KOPT-K1 (cell line): ENCODE data around the gene TNS4.

Source experiments
- H3K27ac ChIP-seq: fragments of 200-600 bp; sonication (generic); 2 replicates; pipeline ENCODE4 v1.5.1; 2016; ENCODE audit warnings: antibody characterized with exemption, mild to moderate bottlenecking, low read depth, low read length; ENCODE audit not compliant: poor library complexity, severe bottlenecking
- H3K36me3 ChIP-seq: fragments of 200-600 bp; sonication (generic); 2 replicates; pipeline ENCODE4 v1.5.1; 2017; ENCODE audit warnings: antibody characterized with exemption, mild to moderate bottlenecking, low read length, moderate library complexity; ENCODE audit not compliant: insufficient read depth
- H3K9me3 ChIP-seq: fragments of 200-600 bp; sonication (generic); 2 replicates; pipeline ENCODE4 v1.5.1; 2017; ENCODE audit warnings: antibody characterized with exemption, low read length, mild to moderate bottlenecking; ENCODE audit not compliant: insufficient read depth, poor library complexity, severe bottlenecking

TNS4 gene

DNA sequence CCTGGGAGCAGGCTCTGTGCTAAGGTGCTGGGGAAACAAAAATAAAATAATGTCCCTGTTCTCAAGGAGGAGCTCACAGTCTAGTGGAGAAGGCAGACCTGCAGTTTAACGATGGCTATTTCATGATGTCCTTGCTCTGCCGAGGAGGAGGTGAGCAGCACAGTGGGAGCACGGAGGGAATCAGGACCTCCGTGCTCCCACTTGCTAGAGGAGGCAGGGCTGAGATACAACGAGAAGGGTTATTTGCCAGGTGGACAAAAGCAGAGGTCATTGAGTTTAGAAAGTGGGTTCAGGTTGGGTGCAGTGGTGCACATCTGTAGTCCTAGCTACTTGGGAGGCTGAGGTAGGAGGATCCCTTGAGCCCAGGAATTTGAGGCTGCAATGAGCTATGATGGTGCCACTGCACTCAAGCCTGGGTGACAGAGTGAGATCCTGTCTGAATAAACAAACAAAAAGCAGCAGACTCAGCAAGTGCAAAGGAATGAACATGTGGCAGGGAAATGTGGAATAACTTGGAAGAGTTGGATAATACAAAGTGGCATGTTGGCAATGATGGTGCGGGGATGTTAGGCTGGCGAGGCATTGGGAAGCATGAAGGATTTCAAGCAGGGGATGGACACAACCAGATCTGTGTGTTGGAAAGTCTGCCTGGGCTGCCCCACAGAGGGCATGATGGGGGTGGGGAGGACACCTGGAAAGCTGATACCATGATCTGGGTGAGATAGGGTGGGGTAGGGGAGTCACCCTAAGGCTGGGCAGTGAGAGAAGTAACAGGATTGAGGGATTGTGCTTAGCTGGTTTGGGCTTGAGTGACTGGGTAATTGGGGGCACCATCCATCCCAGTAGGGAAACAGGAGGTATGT is 12.8 kb upstream of the TNS4 start:
- Histone ChIP-seq H3K9me3 (no peaks in the 10 kb centered on the region), H3K27ac (peak overlapping the region; percentile 91), H3K36me3 (no peaks in the 10 kb centered on the region)

DNA sequence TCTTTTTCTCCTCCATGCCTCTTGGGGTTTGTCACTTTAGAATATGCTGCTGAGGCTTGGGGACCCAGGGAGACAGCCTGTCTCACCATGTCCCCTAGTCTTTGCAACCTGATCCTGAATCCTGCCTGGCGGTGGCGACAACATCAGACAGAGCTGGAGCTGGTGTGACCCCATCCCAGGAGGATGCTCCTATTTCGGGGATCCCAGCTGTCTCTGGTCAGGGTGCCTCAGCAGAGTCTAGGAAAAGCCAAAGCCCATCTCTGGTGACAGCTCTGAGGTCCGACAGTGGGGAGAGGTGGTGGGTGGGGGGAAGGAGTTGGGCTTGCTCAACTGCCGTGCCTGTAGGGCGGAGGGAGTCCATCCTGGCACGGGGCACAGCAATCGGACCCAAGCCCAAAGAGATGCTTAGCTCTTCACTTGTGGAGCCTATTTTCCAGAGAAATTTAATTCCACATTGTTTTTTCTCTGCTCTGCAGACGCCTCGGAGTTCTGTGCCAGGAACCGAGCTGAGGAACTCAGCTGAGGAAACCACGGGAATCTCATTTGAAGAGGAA is 10.3 kb upstream of the TNS4 start:
- no peaks in the 10 kb centered on the region for H3K9me3 ChIP-seq
- H3K36me3 ChIP-seq = no peaks in the 10 kb centered on the region
- no peak overlapping the region for H3K27ac ChIP-seq

DNA sequence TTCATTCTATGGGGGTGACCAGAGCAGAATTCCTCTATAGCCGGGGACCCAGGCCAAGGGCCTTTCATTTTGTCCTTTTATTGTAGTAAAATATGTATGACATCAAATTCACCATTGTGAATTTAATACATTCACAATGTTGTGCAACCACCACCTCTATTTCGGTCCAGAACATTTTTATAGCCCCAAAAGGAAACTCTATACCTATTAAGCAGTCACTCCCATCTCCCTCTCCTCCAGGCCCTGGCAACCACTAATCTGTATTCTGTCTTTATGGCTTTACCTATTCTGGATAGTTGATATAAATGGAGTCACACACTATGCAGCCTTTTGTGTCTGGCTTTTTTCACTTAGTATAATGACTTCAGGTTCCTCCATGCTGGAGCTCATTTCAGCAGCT is 9.7 kb upstream of the TNS4 start:
- Histone ChIP-seq H3K27ac (no peak overlapping the region), H3K36me3 (no peaks in the 10 kb centered on the region), H3K9me3 (no peaks in the 10 kb centered on the region)

DNA sequence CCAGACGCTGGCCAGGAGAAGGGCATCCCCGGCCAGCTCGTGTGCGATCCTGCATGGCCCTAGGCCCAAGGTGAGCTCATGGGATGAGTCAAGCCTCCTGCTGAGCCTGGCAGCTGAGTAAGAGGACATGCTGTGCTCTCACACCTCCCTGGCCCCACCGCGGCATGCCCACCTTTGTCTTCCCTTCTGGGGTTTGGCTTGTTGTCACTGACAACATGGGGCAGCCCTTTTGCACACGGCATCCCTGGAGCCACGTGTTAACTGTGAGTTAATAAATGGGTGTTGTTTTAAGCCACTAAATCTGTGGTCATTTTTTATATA is 8.9 kb upstream of the TNS4 start:
- no peaks in the 10 kb centered on the region for H3K9me3 ChIP-seq
- no peaks in the 10 kb centered on the region for H3K36me3 ChIP-seq
- no peak overlapping the region for H3K27ac ChIP-seq

- H3K36me3 ChIP-seq = no peaks in the 10 kb centered on the region
- H3K9me3 ChIP-seq = no peaks in the 10 kb centered on the region
- no peak overlapping the region for H3K27ac ChIP-seq
These were observed 8.4 kb upstream of the TNS4 start for GRCh38 chr17:40509626-40510327.

GRCh38 chr17:40506786-40507185 is 5.4 kb upstream of the TNS4 start:
- H3K9me3 ChIP-seq = no peaks in the 10 kb centered on the region
- no peak overlapping the region for H3K27ac ChIP-seq

DNA sequence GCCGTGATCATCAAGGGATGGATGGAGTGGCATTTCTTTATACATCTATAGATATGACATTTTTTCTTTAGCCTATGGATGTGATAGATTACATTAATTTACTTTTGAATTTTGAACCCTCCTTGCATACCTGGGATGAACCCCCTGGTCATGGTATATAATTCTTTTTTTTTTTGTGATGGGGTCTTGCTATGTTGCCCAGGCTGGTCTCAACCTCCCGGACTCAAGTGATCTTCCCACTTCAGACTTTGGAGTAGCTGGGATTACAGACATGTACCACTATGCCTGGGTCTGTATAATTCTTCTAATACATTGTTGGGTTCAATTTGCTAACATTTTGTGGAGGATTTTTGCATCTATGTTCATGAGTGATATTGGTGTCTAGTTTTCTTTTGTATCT is 1.7 kb upstream of the TNS4 start:
- no peaks in the 10 kb centered on the region for H3K36me3 ChIP-seq
- H3K27ac ChIP-seq = no peak overlapping the region
- H3K9me3 ChIP-seq = no peaks in the 10 kb centered on the region

More at GRCh38 chr17:40506786-40507185, 5.4 kb upstream of the TNS4 start:
- H3K36me3 ChIP-seq = no peaks in the 10 kb centered on the region

- no peak overlapping the region for H3K27ac ChIP-seq
- H3K9me3 ChIP-seq = no peaks in the 10 kb centered on the region
These were observed 1.3 kb upstream of the TNS4 start for GRCh38 chr17:40502716-40503115.

GRCh38 chr17:40500709-40501108 is 714 bp downstream of the TNS4 start:
- Histone ChIP-seq H3K36me3 (no peaks in the 10 kb centered on the region), H3K9me3 (no peaks in the 10 kb centered on the region), H3K27ac (no peak overlapping the region)

More at GRCh38 chr17:40502716-40503115, 1.3 kb upstream of the TNS4 start:
- H3K36me3 ChIP-seq = no peaks in the 10 kb centered on the region

DNA sequence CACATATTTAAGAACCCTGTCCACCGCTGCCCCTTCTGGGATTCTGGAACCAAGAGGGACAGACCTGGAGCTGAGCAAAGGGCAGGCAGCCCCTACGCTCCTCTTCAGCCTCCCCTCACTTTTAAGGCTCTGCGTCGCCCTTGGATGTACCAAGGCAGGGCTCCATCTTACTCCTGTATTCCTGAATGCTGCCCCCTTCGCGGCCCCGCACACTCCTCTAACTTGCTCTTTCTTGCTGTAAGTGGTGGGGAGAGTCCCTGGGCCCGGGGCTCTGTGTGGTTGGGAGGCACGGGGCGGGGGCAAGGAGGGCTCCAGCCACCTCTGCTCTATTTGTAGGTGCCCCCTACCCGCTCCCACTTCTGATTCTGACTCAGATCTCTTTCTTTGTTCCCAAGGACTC is 1.2 kb downstream of the TNS4 start:
- Histone ChIP-seq H3K27ac (no peak overlapping the region), H3K9me3 (no peaks in the 10 kb centered on the region), H3K36me3 (no peaks in the 10 kb centered on the region)

- Histone ChIP-seq H3K27ac (no peak overlapping the region), H3K9me3 (no peaks in the 10 kb centered on the region), H3K36me3 (no peaks in the 10 kb centered on the region)
These were observed 1.8 kb downstream of the TNS4 start for GRCh38 chr17:40499551-40500189.

- H3K9me3 ChIP-seq = no peaks in the 10 kb centered on the region
- no peaks in the 10 kb centered on the region for H3K36me3 ChIP-seq
- H3K27ac ChIP-seq = no peak overlapping the region
These were observed 2.9 kb downstream of the TNS4 start for GRCh38 chr17:40498281-40499084.

DNA sequence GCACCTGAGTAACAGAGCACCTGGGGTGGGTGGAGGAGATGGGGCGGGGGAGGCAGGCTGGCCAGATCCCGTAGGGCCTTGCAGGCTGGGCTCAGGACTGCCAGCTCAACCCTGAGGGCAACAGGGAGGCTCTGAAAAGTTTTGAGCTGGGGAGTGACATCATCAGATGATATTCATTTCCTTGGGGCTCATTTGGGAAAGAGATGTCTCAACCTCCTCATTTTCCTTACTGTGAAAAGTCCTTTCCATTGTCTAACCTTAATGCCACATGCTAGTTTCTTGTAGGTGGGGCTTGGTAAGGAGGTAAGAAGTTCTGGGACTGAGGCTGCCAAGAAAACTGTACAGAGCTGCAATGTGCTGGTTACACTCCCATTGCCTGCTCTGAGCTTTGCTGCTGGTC is 3.7 kb downstream of the TNS4 start:
- H3K27ac ChIP-seq = no peak overlapping the region
- H3K9me3 ChIP-seq = no peaks in the 10 kb centered on the region
- no peaks in the 10 kb centered on the region for H3K36me3 ChIP-seq

DNA sequence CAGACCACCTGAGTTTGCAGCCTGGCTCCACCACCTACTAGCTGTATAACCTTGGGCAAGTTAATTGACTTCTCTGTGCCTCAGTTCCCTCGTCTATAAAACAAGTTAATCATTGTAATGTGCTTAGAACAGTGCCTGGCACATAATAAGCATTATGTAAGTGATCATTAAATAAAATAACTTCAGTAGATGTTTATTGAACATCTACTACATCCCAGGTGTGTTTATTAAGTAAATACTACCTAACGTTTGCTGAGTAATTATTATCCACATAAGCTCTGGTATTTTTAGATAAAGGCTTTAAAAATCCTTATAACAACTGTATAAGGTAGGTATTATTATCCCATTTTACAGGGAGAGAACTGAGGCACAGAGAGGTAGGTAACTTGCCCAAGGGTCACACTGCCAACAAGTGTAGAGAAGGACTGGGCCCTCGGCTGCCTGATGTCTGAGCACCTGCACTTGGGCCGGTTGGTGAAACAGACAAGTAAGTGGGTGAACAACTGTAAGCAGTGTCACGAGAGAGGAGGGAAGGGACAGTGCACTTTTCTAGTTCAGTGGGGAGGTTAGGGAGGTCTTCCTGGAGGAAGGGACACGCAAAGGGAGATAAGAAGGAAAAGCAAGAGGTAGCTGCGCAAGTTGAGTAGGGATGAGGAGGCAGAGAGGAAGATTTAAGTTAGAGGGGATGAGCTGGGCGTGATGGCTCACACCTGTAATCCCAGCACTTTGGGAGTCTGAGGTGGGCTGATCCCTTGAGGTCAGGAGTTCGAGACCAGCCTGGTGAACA is 4.6 kb downstream of the TNS4 start:
- Histone ChIP-seq H3K27ac (no peak overlapping the region), H3K36me3 (no peaks in the 10 kb centered on the region), H3K9me3 (no peaks in the 10 kb centered on the region)
